GM20000 (cell line): ENCODE data around the gene FAM131B.
A peak's percentile ranks its signal among the peaks of the same experiment; 100 is the strongest.

Experiments used
- DNase-seq: peaks from one replicate; pipeline ENCODE4 v3.0.0; 2012; ENCODE audit warnings: low spot score
- CTCF ChIP-seq: IDR thresholded peaks from 2 replicates; pipeline ENCODE4 v1.5.1; 2012; ENCODE audit warnings: mild to moderate bottlenecking, control low read depth; ENCODE audit errors: extremely low read depth, missing control alignments

FAM131B gene

GRCh38 chr7:143331179-143331801 is 31.2 kb downstream of the FAM131B start:
- no peak for DNase-seq
- TF ChIP-seq CTCF: no peak

GRCh38 chr7:143329471-143330170 is 32.9 kb downstream of the FAM131B start:
- peak; percentile 7 for TF ChIP-seq CTCF

GRCh38 chr7:143327903-143328302 is 34.6 kb downstream of the FAM131B start:
- no peak for DNase-seq
- TF ChIP-seq CTCF: no peak

More at GRCh38 chr7:143329471-143330170, 32.9 kb downstream of the FAM131B start:
- no peak for DNase-seq

GRCh38 chr7:143325240-143325639 is 37.3 kb downstream of the FAM131B start:
- DNase-seq: no peak
- TF ChIP-seq CTCF: no peak

GRCh38 chr7:143323653-143324052 is 38.9 kb downstream of the FAM131B start:
- TF ChIP-seq CTCF: no peak
- DNase-seq: no peak

- TF ChIP-seq CTCF: no peak
These were observed 39.5 kb downstream of the FAM131B start for GRCh38 chr7:143322760-143323633.

GRCh38 chr7:143321734-143322133 is 40.8 kb downstream of the FAM131B start:
- TF ChIP-seq CTCF: no peak
- DNase-seq: no peak

More at GRCh38 chr7:143322760-143323633, 39.5 kb downstream of the FAM131B start:
- DNase-seq: no peak
